GM18861 (cell line): Measurements from ENCODE around the gene ADGRV1.
"Not testable (repeated sequence)": the region's sequence is repeated elsewhere in the genome, so short reads cannot be mapped to it uniquely, and the experiment has no call there.

Experiments used
- ATAC-seq: cut with Tn5 transposase; IDR thresholded peaks from one replicate; pipeline ENCODE4 v1.9.1; 2021; ENCODE audit not compliant: unreplicated experiment

ADGRV1 gene

DNA sequence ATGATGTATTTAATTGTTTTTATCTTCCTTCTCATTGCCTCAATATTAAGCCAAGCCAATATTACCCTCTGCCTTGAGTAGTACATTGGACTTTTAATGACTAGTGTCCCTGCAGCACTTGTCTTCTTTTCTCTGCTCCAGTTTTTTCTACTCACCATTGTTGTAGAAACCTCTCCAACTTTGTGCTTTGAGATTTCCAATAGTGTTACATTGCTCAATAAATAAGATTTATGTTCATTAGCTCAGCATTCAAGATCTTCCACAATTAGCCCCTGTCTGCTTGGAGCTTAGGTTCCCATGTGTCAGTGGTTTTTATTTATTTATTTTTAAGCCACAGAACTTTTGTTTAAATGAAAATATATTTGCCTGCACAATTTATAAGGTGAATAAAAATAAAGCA, 145.3 kb downstream of the ADGRV1 start:
- no peak for ATAC-seq

GRCh38 chr5:90707698-90708097, 149.1 kb downstream of the ADGRV1 start:
- ATAC-seq = no peak

DNA sequence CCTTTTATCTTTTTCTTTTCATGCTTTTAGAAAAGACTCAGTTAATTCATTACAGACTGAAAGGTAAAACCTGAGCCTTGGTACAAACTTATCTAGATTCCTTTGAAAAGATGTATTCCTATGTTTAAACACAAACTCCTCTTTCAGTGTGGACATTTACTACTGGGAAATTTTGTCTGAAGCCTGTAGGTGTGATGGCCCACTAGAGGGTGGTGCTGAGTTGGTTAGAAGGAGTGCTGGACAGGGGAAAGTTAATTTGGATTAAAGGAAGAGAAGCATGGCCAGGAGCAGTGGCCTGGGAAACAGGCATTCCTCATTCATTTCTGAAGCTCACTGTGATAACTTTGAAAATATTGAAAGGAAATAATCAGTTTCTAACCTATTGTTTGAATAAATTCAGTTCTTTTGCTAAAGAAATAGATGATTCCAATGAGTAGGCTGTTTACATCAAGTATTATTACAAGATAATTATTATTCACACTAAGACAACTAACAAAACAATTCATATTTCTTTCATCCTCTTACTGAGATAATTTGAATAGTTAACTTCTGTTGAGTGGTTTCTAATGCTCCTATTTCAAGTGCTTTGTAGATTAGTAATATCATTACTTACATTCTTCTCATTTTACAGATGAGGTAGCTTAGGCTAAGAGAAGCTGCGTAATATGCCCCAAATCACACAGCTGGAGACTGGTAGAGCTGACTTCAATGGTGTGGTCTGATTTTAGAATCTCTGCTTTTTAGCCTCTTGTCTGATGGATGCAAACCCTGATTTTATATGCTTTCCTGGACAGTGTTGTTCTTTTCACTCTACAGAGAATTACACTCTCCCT, 150.9 kb downstream of the ADGRV1 start:
- peak; percentile 50 for ATAC-seq

GRCh38 chr5:90718387-90718786, 159.8 kb downstream of the ADGRV1 start:
- ATAC-seq = no peak

- no peak for ATAC-seq
These were observed 181.0 kb downstream of the ADGRV1 start for GRCh38 chr5:90739567-90739966.

DNA sequence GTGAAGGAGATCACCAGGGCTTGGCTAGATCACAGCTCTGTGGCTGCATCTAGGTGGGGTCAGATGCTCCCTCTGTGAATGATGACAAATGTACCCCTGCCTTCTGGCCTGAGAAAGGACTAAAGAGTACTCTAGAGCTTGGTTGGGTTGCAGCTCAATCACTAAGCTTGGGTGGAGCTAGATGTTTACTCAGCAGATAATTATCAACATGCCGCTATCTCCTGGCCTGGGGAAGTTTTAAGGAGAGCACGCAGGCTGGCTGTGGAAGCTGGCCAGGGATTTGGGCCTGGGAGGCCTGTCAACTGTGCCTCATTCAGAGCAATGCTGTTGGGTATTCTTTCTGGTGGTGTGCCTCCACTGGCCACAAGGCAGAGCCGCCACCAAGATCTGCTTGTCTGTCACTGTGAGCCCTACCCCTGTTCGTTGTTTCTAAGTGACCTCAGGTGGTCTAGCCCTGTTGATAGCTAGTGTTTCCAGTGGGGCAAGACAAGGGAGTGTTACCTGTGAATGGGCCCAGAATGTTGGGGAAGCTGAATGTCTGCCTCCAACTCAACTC, 181.7 kb downstream of the ADGRV1 start:
- ATAC-seq = no peak

DNA sequence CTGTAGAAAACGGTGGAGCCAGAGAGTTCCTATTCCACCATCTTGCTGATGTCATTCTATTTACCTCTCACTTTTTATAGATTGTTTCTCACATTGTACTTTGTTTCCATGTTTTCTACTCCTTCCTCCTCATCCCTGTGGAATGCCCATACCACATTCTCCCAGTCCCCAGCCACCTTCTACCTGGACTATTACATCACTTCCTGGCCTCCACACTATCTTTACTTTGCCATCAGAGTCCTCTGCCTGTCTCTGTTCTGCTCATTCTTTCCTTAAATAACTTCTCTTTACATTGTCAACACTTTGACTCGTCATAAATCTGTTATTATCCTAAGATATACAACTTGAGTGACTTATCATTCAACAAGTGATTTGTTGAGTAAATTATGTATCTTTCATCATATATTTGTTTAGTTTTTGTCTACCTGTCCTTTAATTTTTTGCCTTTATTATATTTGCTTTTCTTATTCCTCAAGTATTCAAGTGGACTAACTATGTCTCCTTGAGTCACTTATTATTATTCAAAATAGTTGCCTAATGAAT, 182.5 kb downstream of the ADGRV1 start:
- ATAC-seq = no peak

DNA sequence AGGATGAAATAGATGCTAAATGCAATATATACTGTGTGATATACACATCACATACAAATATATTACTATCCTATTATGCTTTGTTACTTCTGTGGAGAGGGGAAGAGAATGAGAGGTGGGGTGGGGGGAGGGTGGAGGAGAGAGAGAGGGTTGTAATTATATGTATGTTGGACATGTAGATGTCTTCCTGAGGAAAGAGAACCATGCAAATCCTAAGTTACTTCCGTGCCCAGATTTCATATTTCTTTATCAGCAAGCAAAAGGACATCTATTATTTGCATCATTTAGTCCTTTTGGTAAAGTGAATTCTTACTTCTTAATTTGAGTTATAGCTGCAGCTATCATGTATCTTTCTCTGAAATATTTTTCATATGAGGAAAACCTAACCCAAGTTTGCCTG, 187.5 kb downstream of the ADGRV1 start:
- no peak for ATAC-seq

DNA sequence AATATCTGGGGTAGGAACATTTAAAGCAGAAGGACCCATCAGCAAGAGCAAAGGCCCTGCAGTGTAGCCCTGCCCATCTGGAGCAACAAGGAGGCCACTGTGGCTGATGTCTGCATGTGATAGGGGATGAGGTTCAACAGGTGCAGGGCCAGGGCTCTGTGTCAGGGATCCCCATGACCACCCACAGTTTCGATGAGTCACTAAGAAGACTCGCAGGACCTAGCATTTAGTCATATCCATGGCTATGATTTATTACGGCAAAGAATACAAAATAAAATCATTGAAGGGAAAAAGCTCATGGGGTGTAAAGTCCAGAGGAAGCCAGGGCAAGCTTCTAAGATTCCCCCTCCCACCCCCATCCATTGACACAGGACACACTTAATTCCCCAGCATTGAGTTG, 188.6 kb downstream of the ADGRV1 start:
- ATAC-seq = no peak

DNA sequence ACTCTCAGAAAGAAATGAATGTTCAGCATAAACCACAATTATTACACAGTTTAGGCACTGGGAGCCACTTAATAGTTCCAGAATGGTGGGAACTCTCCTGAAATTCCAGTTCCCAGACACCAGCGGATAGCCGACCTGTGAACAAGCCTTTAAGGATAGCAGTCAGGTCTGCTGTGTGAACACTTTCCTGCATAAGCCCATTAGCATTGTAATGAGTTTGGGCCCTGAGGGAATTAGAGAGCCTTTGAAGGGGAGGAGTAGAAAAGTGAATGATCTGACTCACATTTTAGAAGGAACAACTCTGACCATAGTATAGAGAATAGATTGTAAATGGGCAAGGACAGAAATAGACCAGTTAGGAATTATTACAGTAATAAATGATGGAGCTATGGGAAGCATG, 189.1 kb downstream of the ADGRV1 start:
- no peak for ATAC-seq

DNA sequence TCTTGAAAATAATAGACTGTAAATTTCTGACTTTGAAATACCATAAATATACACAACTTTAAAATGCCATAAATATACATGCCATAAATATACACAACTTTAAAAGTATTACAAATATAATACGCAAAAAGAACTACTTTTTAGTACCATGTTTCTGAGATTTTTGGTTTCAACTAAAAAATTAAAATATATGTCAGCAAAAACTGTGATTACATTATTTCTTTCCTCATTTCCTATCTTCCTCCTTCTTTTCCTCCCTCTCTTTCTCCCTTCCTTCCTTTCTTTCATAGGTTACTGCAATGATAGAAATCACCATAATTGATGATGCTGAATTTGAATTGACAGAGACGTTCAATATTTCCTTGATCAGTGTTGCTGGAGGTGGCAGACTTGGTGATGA, 200.5 kb downstream of the ADGRV1 start:
- ATAC-seq = no peak

- no peak for ATAC-seq
These were observed 209.1 kb downstream of the ADGRV1 start for GRCh38 chr5:90767710-90768109.

DNA sequence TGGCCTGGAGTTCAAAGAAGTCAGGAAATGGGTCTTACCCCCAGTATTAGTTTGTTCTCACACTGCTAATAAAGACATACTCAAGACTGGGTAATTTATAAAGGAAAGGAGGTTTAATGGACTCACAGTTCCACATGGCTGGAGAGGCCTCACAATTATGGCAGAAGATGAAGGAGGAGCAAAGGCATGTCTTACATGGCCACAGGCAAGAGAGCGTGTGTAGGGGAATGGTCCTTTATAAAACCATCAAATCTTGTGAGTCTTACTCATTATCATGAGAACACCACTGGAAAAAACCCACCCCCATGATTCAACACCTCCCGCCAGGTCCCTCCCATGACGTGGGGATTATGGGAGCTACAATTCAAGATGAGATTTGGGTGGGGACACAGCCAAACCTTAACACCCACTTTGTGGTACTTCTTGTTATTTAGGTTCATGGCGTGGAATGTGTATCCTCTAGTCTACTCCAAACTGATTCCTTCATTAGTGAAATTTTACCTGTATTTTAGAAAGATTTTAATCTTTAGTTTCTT, 211.5 kb downstream of the ADGRV1 start:
- not testable (repeated sequence) for ATAC-seq

GRCh38 chr5:90777959-90778358, 219.4 kb downstream of the ADGRV1 start:
- no peak for ATAC-seq

- ATAC-seq = peak; percentile 94
These were observed 225.1 kb downstream of the ADGRV1 start for GRCh38 chr5:90783460-90784333.

GRCh38 chr5:90786756-90787155, 228.2 kb downstream of the ADGRV1 start:
- no peak for ATAC-seq

DNA sequence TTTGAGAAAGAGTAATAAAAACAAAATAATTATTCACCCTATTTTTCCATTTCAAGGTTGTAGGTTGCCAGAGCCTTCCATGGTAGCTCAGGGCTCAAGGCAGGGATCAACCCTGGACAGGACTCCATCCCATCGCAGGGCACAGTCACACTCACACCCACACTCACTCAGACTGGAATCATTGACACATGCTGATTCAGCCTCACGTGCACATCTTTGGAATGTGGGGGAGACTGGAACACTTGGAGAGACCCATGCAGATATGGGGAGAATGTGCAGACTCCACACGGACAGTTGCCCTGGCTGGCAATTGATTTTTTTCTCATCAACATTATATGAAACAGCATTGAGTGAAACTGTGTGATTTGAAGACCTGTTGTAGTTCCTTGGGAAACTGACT, 234.1 kb downstream of the ADGRV1 start:
- ATAC-seq = no peak

DNA sequence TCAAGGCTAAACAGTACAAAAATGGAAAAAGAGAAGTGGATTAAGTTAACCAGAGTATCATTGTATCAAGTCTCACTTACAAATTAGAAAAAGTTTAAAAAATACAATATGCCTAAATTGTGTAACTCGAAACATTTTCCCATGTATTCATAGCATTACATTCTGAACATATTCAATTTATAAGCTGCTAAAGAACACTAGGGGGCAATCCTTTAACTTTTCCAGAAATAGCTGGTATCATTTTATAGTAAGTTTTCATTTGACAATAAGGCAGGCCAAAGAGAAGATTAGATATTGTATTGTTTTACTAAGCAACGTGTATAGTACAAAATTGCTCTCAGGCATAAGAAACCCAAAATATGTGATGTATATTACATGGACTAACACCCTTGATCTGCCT, 234.6 kb downstream of the ADGRV1 start:
- ATAC-seq = no peak

DNA sequence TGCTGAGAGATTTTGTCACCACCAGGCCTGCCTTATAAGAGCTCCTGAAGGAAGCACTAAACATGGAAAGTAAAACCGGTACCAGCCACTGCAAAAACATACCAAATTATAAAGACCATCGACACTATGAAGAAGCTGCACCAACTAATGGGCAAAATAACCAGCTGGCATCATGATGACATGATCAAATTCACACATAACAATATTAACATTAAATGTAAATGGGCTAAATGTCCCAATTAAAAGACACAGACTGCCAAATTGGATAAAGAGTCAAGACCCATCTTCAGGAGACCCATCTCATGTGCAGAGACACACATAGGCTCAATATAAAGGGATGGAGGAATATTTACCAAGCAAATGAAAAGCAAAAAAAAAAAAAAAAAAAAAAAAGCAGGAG, 238.3 kb downstream of the ADGRV1 start:
- ATAC-seq = not testable (repeated sequence)

DNA sequence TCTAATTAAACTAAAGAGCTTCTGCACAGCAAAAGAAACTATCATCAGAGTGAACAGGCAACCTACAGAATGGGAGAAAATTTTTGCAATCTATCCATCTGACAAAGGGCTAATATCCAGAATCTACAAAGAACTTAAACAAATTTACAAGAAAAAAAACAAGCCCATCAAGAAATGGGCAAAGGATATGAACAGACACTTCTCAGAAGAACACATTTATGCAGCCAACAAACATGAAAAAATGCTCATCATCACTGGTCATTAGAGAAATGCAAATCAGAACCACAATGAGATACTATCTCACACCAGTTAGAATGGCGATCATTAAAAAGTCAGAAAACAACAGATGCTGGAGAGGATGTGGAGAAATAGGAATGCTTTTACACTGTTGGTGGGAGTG, 241.5 kb downstream of the ADGRV1 start:
- ATAC-seq = not testable (repeated sequence)

DNA sequence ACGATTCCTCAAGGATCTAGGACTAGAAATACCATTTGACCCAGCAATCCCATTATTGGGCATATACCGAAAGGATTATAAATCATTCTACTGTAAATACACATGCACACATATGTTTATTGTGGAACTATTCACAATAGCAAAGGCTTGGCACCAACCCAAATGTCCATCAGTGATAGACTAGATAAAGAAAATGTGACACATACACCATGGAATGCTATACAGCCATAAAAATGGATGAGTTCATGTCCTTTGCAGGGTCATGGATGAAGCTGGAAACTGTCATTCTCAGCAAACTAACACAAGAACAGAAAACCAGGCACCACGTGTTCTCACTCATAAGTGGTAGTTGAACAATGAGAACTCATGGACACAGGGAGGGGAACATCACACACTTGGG, 241.9 kb downstream of the ADGRV1 start:
- ATAC-seq = not testable (repeated sequence)
